Aorta (tissue), 5 donors: ENCODE data around the gene NDRG4. TPM values are rescaled to one million over a fixed set of nuclear protein-coding genes. Genes with fewer than 3 reads are reported as not detected.

Experiments
- ATAC-seq: fragments of 200-7000 bp; cut with Tn5 transposase; one replicate; pipeline ENCODE4 v1.9.1; 2022; ENCODE audit warnings: moderate library complexity; ENCODE audit not compliant: low FRiP score
- DNase-seq, 2 donors: peaks; one replicate each; pipeline ENCODE4 v3.0.0-alpha.2; 2020
- H3K27ac ChIP-seq, 2 donors: one replicate each; pipeline ENCODE4 v1.5.1; 2013; ENCODE audit warnings: low read length in 2 of 2, mild to moderate bottlenecking in 2 of 2, moderate library complexity in 2 of 2, control low read depth in 1 of 2, inconsistent platforms in 1 of 2, low read depth in 1 of 2
- H3K27me3 ChIP-seq, 2 donors: one replicate each; pipeline ENCODE4 v1.6.1; 2013; ENCODE audit warnings: control low read depth in 1 of 2, low read length in 1 of 2, mild to moderate bottlenecking in 1 of 2, moderate library complexity in 1 of 2; ENCODE audit not compliant: insufficient read depth in 2 of 2, control insufficient read depth in 1 of 2
- H3K36me3 ChIP-seq, 2 donors: one replicate each; pipeline ENCODE4 v1.6.1; 2013; ENCODE audit warnings: control low read depth in 1 of 2, low read length in 1 of 2, mild to moderate bottlenecking in 1 of 2; ENCODE audit not compliant: insufficient read depth in 2 of 2, control insufficient read depth in 1 of 2
- H3K4me1 ChIP-seq, 2 donors: one replicate each; pipeline ENCODE4 v1.6.1; 2013; ENCODE audit warnings: low read length in 2 of 2, control low read depth in 1 of 2, mild to moderate bottlenecking in 1 of 2, moderate library complexity in 1 of 2; ENCODE audit not compliant: insufficient read depth in 2 of 2, control insufficient read depth in 1 of 2
- H3K4me3 ChIP-seq, 2 donors: one replicate each; pipeline ENCODE4 v1.5.1; 2013; ENCODE audit warnings: low read length in 2 of 2, control low read depth in 1 of 2, mild to moderate bottlenecking in 1 of 2
- H3K9me3 ChIP-seq: one replicate; pipeline ENCODE4 v1.6.1; 2013; ENCODE audit warnings: mild to moderate bottlenecking, low read length; ENCODE audit not compliant: control insufficient read depth
- WGBS, 2 donors: extraction: QIAGEN DNeasy Blood & Tissue Kit; methylation state at CpG; one replicate each; pipeline ENCODE4 v1.1.7; 2013; 5-methylcytosine and 5-hydroxymethylcytosine counted together
- intact Hi-C, 2 donors: fragments of 100-400 bp; cut with DNase I; formaldehyde crosslinking; loops; one replicate each; pipeline versions ENCODE4 v1.14.2 to v1.15.0; 2022
- polyA plus RNA-seq, 2 donors: library from polyadenylated mRNA; stranded (reverse); fragments of 200-250 nt; gene quantifications; one replicate each; pipeline ENCODE4 v1.2.3, GENCODE V29; 2013
- total RNA-seq, 2 donors: library from RNA; stranded (reverse); fragmentation: NEBNext Ultra II Directional; extraction: Animal tissue kit (Norgen Biotek cat#: 25700); gene quantifications; one replicate each; pipeline ENCODE4 v1.2.1, GENCODE V29; 2021
- donor health status: healthy with polysubstance abuse.
- donor health status: Bipolar disorder and iron deficiency.
- donor health status: DM: no; HTN: no; CAD: no.
- donor health status: DM: no; HTN: no; CAD: no.
- donor health status: DM: yes; HTN: yes; CAD: no.

NDRG4 gene
- total and polyA plus RNA-seq, 4 donors, result 6.9 to 9.6 (median 8.1) TPM

DNA sequence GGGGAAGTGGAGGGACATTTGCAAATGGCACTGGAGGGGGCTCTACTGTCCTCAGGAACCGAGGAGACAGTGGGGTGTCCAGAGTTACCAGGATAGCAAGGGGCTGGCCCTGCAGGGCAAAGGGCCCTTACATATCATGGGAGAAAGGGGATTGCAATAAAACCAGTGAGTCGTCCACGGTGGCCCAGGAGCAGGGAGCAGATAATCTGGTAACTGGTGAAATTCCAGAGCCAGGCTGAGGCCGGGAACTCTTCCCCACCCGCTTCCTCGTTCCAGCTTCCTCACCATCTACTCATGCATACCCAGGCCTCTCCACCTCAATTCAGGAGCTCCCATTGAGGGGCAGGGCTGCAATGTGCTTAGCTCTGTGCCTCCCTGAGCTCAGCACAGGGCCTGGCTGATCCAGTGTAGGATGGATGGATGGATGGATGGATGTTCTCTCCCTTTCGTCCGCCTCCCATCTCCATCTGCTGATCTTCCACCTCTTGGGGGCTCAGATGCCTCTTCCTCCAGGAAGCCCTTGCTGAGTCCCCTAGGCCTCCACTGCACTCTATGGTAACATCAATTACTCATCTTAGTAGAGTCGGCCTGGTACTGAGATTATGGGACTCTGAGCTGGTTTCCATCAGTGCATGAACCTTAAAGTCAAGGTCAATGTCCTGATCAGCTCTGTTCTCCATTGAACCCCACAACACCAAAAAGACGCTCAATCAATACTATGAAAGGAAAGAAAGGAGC lies 41.2 kb upstream of the NDRG4 start:
- no peaks in the 10 kb centered on the region for H3K36me3 ChIP-seq
- H3K27me3 ChIP-seq, result no peaks in the 10 kb centered on the region
- H3K9me3 ChIP-seq, result no peaks in the 10 kb centered on the region
- no peak for ATAC-seq
- DNase-seq, result no peak
- no peak overlapping the region for H3K4me3 ChIP-seq
- H3K27ac ChIP-seq, result no peak overlapping the region
- H3K4me1 ChIP-seq, result no peaks in the 10 kb centered on the region
- intact Hi-C loops, result no loop called here
- WGBS, 2 donors, result 83 to 84% methylated on average over 10 of the region's 10 CpGs

DNA sequence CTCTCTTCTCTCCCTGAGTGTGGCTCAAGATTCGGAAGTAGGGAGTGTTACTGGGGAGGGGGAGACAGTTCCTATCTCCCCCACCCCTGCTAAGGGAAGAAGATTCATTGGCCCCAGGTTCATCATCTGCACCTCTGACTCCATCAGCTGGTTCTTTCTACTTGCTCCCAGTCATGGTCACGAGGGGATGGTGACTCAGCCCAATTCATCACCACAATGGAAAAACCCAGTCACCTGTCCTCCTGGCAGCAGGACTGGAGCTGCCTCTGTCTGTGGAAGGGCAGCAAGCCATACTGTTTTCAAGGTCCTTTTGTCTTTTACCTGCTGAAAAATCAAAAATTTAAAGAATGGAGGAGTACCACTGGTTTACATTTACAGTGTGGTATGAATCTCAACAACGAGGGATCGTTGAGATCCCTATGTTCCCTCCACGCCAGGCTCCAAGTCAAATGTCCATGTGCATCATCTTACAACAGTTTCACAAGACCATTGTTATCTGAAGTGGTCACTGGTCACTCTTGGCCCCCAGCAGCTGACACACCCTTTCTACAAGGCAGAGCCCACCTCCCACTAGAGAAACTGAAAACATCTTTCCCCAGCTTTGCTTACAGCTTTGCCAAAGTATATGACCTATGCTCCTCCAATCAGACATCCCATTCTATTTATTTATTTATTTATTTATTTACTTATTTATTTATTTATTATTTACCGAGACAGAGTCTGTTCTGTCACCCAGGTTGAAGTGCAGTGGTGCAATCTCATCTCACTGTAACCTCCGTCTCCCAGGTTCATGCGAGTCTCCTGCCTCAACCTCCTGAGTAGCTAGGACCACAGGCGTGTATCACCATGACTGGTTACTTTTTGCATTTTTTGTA lies 40.4 kb upstream of the NDRG4 start:
- Histone ChIP-seq H3K9me3 (no peaks in the 10 kb centered on the region), H3K27ac (no peak overlapping the region), H3K4me1 (no peaks in the 10 kb centered on the region), H3K27me3 (no peaks in the 10 kb centered on the region), H3K36me3 (no peaks in the 10 kb centered on the region), H3K4me3 (no peak overlapping the region)
- intact Hi-C loops, result no loop called here
- no peak for ATAC-seq
- 83% methylated on average over 9 of the region's 9 CpGs for WGBS, 2 donors
- DNase-seq, result no peak

DNA sequence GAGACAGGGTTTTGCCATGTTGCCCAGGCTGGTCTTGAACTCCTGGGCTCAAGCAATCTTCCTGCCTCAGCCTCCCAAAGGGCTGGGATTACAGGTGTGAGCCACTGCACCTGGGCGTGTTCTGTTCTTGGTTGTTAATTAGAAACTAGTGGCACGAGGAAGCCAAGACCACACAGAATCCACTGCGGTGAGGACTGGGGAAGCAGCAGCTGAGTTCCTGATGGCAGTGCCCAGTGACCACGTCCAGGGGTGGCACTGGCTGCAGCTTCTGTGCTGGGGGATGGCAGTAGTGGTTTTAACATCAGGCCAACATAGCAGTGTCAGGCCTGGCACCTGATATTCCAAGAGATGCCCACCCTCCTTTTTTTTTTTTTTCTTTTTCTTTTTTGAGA lies 39.7 kb upstream of the NDRG4 start:
- no peak for DNase-seq
- Histone ChIP-seq H3K4me3 (no peak overlapping the region), H3K27ac (no peak overlapping the region), H3K9me3 (no peaks in the 10 kb centered on the region), H3K27me3 (no peaks in the 10 kb centered on the region), H3K36me3 (no peaks in the 10 kb centered on the region), H3K4me1 (no peaks in the 10 kb centered on the region)
- no peak for ATAC-seq
- 77 to 78% methylated on average over 4 of the region's 4 CpGs for WGBS, 2 donors
- intact Hi-C loops, result no loop called here

DNA sequence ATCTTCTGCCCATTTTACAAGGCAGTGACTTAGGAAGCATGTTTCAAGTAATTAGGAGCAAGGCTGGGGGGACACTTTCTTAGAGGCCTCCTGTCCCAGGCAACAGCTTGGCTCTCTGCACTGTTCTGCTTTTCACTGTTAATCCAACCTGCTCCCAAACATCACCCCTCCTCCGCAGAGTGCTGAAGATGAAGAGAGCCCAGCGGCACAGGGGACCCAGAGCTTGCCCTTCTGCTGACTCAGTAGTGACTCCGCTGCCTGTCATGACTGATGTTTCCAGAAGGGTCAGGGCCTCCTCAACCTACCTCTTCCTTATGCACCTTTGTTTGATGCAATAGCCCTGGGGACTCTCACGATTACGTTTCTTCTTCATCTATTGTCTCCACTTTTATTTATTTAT lies 38.9 kb upstream of the NDRG4 start:
- no peaks in the 10 kb centered on the region for H3K9me3 ChIP-seq
- no peak for DNase-seq
- no peak overlapping the region for H3K4me3 ChIP-seq
- intact Hi-C loops, result no loop called here
- no peak for ATAC-seq
- WGBS, 2 donors, result 77 to 85% methylated on average over 5 of the region's 5 CpGs
- H3K4me1 ChIP-seq, result no peaks in the 10 kb centered on the region
- H3K27ac ChIP-seq, result no peak overlapping the region
- H3K36me3 ChIP-seq, result no peaks in the 10 kb centered on the region
- no peaks in the 10 kb centered on the region for H3K27me3 ChIP-seq

DNA sequence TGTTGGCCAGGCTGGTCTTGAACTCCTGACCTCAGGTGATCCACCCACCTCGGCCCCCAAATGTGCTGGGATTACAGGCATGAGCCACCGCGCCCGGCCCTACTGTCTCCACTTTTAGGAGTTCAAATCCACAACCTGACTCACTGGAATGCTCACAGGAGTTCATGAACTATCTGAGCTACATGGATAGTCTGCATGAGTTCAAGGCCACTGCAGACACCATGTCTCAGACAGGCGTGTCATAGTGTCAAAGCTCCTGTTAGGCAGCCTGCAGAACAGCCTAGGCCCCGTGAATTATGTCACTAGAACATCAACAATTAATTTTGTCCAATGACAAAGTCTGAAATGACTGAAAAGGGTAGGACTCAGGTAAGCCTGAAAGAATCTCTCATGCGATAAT lies 38.3 kb upstream of the NDRG4 start:
- DNase-seq (no peak), ATAC-seq (no peak)
- H3K4me3 ChIP-seq, result no peak overlapping the region
- H3K27me3 ChIP-seq, result no peaks in the 10 kb centered on the region
- no peaks in the 10 kb centered on the region for H3K4me1 ChIP-seq
- no peak overlapping the region for H3K27ac ChIP-seq
- H3K9me3 ChIP-seq, result no peaks in the 10 kb centered on the region
- H3K36me3 ChIP-seq, result no peaks in the 10 kb centered on the region
- 90 to 91% methylated on average over 7 of the region's 7 CpGs for WGBS, 2 donors
- intact Hi-C loops, result no loop called here

DNA sequence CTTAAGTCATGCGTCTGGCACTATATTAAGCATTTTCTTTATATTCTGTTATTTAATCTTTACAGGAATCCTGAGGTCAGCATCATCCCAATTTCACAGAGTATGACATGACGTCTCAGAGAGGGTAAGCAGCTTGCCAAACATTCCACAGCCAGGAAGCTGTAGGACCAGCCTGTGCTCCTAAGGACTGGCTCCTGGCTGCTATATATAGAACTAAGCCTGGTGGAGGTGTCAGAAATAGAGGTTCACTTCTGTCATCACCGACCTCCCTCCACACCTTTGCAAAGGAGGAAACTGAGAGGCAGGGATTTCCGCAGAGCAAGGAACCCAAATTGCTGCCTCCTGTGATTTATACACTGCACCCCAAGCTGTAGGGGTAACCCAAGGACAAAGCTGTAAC lies 37.9 kb upstream of the NDRG4 start:
- Histone ChIP-seq H3K4me1 (no peaks in the 10 kb centered on the region), H3K27ac (no peak overlapping the region), H3K27me3 (no peaks in the 10 kb centered on the region), H3K9me3 (no peaks in the 10 kb centered on the region), H3K4me3 (no peak overlapping the region), H3K36me3 (no peaks in the 10 kb centered on the region)
- ATAC-seq, result no peak
- WGBS, 2 donors, result 74 to 76% methylated on average over 4 of the region's 4 CpGs
- intact Hi-C loops, result no loop called here
- DNase-seq, result no peak

DNA sequence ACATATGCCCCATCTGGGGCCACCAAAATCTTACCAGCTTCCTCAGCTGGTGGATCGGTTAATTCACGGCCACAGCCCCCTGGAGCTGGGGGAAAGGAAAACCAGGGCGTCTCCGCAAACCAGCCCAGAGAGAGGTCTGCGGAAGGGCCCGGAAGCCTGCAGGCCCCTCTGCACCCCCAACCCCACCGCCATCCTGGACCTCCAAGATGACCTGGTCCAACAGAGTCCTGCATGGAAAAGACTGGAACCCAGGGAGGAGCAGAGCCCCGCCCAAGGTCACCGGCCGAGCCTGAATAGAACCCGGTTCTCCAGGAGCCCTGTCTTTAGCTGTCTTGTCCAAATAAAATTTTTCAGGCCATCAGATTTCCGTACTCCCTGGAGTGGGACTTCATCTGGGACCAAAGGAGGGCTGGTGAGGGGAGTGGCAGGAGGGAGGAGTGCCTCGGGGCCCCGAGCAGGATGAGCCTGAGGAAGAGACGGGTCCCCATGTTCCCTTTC lies 37.4 kb upstream of the NDRG4 start:
- intact Hi-C loops, result no loop called here
- H3K4me3 ChIP-seq, result no peak overlapping the region
- H3K27me3 ChIP-seq, result no peaks in the 10 kb centered on the region
- no peaks in the 10 kb centered on the region for H3K36me3 ChIP-seq
- no peak for DNase-seq
- no peak overlapping the region for H3K27ac ChIP-seq
- ATAC-seq, result no peak
- WGBS, 2 donors, result 66 to 68% methylated on average over 15 of the region's 15 CpGs
- no peaks in the 10 kb centered on the region for H3K9me3 ChIP-seq
- H3K4me1 ChIP-seq, result no peaks in the 10 kb centered on the region

DNA sequence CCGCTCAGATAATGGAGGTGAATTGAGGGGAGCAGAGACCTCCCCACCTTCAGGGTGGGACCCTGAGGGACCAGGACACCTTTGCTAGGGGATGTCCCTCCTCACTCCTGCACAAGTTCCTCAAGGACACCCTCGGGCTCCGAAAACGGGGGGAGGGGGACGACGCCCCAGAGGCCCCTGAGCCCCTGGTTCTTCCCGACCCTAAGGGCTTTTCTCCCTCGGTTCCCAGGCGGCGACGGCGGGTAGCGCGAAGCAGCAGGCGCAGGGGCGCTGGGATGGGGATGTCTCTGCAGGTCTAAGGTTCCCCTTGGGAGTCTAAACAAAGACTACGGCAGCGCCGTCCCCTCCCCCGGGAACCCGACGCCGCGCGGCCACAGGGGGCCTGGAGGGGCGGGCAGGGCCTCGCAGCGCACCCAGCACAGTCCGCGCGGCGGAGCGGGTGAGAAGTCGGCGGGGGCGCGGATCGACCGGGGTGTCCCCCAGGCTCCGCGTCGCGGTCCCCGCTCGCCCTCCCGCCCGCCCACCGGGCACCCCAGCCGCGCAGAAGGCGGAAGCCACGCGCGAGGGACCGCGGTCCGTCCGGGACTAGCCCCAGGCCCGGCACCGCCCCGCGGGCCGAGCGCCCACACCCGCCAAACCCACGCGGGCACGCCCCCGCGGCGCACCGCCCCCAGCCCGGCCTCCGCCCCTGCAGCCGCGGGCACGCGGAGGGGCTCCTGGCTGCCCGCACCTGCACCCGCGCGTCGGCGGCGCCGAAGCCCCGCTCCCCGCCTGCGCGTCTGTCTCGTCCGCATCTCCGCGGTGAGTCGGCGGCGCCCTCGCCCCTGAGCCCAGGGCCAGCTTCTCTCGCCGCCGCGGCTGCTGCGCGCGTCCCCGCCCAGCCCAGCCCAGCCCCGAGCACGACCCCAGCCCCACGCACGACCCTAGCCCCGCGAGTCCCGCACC lies 36.7 kb upstream of the NDRG4 start:
- ATAC-seq (peak; percentile 12), DNase-seq (no peak)
- no peaks in the 10 kb centered on the region for H3K4me1 ChIP-seq
- H3K27ac ChIP-seq, result no peak overlapping the region
- 2 to 4% methylated on average over 44 to 113 of the region's 113 CpGs for whole genome bisulfite sequencing, 2 donors
- peak overlapping the region; percentile 5 to 53 for H3K4me3 ChIP-seq
- no peaks in the 10 kb centered on the region for H3K27me3 ChIP-seq
- H3K36me3 ChIP-seq, result no peaks in the 10 kb centered on the region
- intact Hi-C loops, result no loop called here
- H3K9me3 ChIP-seq, result no peaks in the 10 kb centered on the region
